ENCODE results near the gene SMCHD1. TPM values are rescaled to one million over a fixed set of nuclear protein-coding genes. Genes with fewer than 3 reads are reported as not detected.

The SMCHD1 gene
- total and polyA plus RNA-seq, 2 experiments from 2014 or later: 7.7 to 39.0 TPM

GRCh38 chr18:2715990-2716389, 60.5 kb downstream of the SMCHD1 start:
- no peak overlapping the region for H3K4me3 ChIP-seq
- no peak overlapping the region for H3K4me2 ChIP-seq
- H3K27me3 Mint-ChIP-seq (ENCODE audit: insufficient read depth, low read depth, poor library complexity): peaks cover 4% of the 10 kb centered on the region
- DNase-seq (ENCODE audit: low spot score) (no peak), ATAC-seq (no peak)
- TF ChIP-seq JUNB (IDR thresholded peaks at IDR 0.05; ENCODE audit: unreplicated experiment): no peak
- no peaks in the 10 kb centered on the region for H3K9me2 ChIP-seq (ENCODE audit: insufficient read depth)
- H3K36me3 Mint-ChIP-seq (ENCODE audit: low read depth): peaks cover 52% of the 10 kb centered on the region
- no peaks in the 10 kb centered on the region for H3K36me3 ChIP-seq (ENCODE audit: insufficient read depth)
- no peak overlapping the region for H3K27ac ChIP-seq (ENCODE audit: low read depth)
- no peaks in the 10 kb centered on the region for H3F3A ChIP-seq (replicated peaks; ENCODE audit: low read depth)
- peaks cover 12% of the 10 kb centered on the region for H3K4me1 Mint-ChIP-seq
- 0 out of 2 replicates have a peak, but pooled peaks cover 4% of the 10 kb centered on the region for H4K20me1 ChIP-seq (replicated peaks; ENCODE audit: insufficient read depth)
- H3K27ac Mint-ChIP-seq: no peak overlapping the region; the same call in 1 of the 2 replicates
- H3K27me3 ChIP-seq (ENCODE audit: insufficient read depth): no peaks in the 10 kb centered on the region
- no peak overlapping the region for H2AFZ ChIP-seq
- H3K4me3 Mint-ChIP-seq: no peak overlapping the region
- H3K4me1 ChIP-seq (ENCODE audit: insufficient read depth): no peaks in the 10 kb centered on the region
- peaks cover 10% of the 10 kb centered on the region; the same call in 1 of the 2 replicates for H3K79me2 ChIP-seq (replicated peaks; ENCODE audit: insufficient read depth)
- H3K9me3 Mint-ChIP-seq: no peaks in the 10 kb centered on the region

DNA sequence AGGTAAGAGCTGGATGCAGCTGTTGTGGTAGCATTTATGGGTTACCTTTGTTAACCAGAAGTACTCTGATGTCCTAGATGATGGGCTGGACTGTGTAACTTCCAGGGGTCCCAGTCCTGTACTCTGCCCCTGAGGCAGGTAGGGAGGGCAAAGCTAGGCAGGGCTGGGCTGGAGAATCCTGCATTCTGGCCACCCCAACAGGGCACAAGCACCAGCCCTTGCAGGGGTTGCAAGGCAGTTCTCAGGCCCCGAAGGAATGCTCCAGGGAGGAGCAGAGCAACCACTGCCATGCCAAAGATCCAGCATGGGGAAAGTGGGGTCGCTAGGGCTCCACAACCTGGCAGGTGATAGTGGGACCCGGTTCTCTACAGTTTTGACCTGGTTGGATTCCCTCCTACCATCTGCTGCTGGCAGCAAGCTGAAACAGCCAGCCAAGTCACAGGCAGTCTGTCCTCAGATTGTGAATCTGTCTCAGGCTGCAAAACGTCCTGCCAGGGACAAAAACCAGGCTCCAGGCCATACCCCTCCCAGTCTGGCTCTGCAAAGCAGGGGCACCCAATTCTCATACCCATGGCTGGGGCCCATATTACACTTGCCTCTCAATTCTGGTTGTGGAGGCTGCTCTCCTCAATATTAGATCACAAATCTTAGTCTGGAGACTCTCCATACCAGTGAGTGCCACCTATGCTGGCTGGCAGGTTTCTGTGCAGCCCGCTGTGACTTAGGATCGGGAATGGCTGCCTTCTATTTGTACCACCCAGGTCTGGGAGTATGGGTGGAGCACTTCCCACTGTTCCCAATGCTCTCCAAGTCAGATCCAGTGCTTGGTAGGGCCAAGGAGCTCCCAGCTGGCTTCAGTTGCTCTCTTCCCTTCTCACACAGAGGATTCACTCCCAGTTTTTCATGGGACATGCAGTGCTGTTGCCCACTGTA, 61.1 kb downstream of the SMCHD1 start:
- no peak for ATAC-seq
- no peak overlapping the region for H3K4me3 ChIP-seq
- H3K36me3 Mint-ChIP-seq (ENCODE audit: low read depth): peaks cover 54% of the 10 kb centered on the region
- no peaks in the 10 kb centered on the region for H3K4me1 ChIP-seq (ENCODE audit: insufficient read depth)
- no peak overlapping the region for H2AFZ ChIP-seq
- no peak overlapping the region for H3K27ac ChIP-seq (ENCODE audit: low read depth)
- H3K27me3 ChIP-seq (ENCODE audit: insufficient read depth): no peaks in the 10 kb centered on the region
- no peaks in the 10 kb centered on the region for H3K36me3 ChIP-seq (ENCODE audit: insufficient read depth)
- peaks cover 10% of the 10 kb centered on the region; the same call in 1 of the 2 replicates for H3K79me2 ChIP-seq (replicated peaks; ENCODE audit: insufficient read depth)
- no peak for DNase-seq (ENCODE audit: low spot score)
- peaks cover 12% of the 10 kb centered on the region for H3K4me1 Mint-ChIP-seq
- H3K4me2 ChIP-seq: no peak overlapping the region
- H3K9me2 ChIP-seq (ENCODE audit: insufficient read depth): no peaks in the 10 kb centered on the region
- 0 out of 2 replicates have a peak, but pooled peaks cover 4% of the 10 kb centered on the region for H4K20me1 ChIP-seq (replicated peaks; ENCODE audit: insufficient read depth)
- H3K9me3 Mint-ChIP-seq: no peaks in the 10 kb centered on the region
- H3F3A ChIP-seq (replicated peaks; ENCODE audit: low read depth): no peaks in the 10 kb centered on the region
- peaks cover 4% of the 10 kb centered on the region for H3K27me3 Mint-ChIP-seq (ENCODE audit: insufficient read depth, low read depth, poor library complexity)
- H3K27ac Mint-ChIP-seq: no peak overlapping the region
- no peak overlapping the region for H3K4me3 Mint-ChIP-seq
- TF ChIP-seq EZH2 (IDR thresholded peaks at IDR 0.05; ENCODE audit: low read depth, unreplicated experiment): no peak
- TF ChIP-seq NANOG (IDR thresholded peaks at IDR 0.05; ENCODE audit: borderline replicate concordance): no peak
- TF ChIP-seq, protein P1, sequence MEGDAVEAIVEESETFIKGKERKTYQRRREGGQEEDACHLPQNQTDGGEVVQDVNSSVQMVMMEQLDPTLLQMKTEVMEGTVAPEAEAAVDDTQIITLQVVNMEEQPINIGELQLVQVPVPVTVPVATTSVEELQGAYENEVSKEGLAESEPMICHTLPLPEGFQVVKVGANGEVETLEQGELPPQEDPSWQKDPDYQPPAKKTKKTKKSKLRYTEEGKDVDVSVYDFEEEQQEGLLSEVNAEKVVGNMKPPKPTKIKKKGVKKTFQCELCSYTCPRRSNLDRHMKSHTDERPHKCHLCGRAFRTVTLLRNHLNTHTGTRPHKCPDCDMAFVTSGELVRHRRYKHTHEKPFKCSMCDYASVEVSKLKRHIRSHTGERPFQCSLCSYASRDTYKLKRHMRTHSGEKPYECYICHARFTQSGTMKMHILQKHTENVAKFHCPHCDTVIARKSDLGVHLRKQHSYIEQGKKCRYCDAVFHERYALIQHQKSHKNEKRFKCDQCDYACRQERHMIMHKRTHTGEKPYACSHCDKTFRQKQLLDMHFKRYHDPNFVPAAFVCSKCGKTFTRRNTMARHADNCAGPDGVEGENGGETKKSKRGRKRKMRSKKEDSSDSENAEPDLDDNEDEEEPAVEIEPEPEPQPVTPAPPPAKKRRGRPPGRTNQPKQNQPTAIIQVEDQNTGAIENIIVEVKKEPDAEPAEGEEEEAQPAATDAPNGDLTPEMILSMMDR (conservative IDR thresholded peaks at IDR 0.05; ENCODE audit: low read depth in 2 of 2): no peak
- no peak for TF ChIP-seq JUNB (IDR thresholded peaks at IDR 0.05; ENCODE audit: unreplicated experiment)
- no peak for TF ChIP-seq ZNF114 (CRISPR knock-in tag; IDR thresholded peaks at IDR 0.05)
- no peak for TF ChIP-seq STAT1 (IDR thresholded peaks at IDR 0.05; ENCODE audit: unreplicated experiment)
- no peak for TF ChIP-seq CREB1 (CRISPR knock-in tag; IDR thresholded peaks at IDR 0.05; ENCODE audit: low read depth)
- TF ChIP-seq ZNF331 (CRISPR knock-in tag; IDR thresholded peaks at IDR 0.05; ENCODE audit: low read depth): no peak
- TF ChIP-seq, protein P2, sequence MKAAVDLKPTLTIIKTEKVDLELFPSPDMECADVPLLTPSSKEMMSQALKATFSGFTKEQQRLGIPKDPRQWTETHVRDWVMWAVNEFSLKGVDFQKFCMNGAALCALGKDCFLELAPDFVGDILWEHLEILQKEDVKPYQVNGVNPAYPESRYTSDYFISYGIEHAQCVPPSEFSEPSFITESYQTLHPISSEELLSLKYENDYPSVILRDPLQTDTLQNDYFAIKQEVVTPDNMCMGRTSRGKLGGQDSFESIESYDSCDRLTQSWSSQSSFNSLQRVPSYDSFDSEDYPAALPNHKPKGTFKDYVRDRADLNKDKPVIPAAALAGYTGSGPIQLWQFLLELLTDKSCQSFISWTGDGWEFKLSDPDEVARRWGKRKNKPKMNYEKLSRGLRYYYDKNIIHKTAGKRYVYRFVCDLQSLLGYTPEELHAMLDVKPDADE (IDR thresholded peaks at IDR 0.05): no peak
- TF ChIP-seq POLR2AphosphoS5 (IDR thresholded peaks at IDR 0.05; ENCODE audit: low read depth): no peak
- TF ChIP-seq, protein P3, sequence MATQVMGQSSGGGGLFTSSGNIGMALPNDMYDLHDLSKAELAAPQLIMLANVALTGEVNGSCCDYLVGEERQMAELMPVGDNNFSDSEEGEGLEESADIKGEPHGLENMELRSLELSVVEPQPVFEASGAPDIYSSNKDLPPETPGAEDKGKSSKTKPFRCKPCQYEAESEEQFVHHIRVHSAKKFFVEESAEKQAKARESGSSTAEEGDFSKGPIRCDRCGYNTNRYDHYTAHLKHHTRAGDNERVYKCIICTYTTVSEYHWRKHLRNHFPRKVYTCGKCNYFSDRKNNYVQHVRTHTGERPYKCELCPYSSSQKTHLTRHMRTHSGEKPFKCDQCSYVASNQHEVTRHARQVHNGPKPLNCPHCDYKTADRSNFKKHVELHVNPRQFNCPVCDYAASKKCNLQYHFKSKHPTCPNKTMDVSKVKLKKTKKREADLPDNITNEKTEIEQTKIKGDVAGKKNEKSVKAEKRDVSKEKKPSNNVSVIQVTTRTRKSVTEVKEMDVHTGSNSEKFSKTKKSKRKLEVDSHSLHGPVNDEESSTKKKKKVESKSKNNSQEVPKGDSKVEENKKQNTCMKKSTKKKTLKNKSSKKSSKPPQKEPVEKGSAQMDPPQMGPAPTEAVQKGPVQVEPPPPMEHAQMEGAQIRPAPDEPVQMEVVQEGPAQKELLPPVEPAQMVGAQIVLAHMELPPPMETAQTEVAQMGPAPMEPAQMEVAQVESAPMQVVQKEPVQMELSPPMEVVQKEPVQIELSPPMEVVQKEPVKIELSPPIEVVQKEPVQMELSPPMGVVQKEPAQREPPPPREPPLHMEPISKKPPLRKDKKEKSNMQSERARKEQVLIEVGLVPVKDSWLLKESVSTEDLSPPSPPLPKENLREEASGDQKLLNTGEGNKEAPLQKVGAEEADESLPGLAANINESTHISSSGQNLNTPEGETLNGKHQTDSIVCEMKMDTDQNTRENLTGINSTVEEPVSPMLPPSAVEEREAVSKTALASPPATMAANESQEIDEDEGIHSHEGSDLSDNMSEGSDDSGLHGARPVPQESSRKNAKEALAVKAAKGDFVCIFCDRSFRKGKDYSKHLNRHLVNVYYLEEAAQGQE (IDR thresholded peaks at IDR 0.05; ENCODE audit: unreplicated experiment): no peak
